HS-5 (cell line): Measurements from ENCODE around the gene ASB8.

ENCODE experiments used
- DNase-seq: peaks from one replicate; pipeline ENCODE4 v3.0.0-alpha.2; 2012; ENCODE audit warnings: low read depth

ASB8 gene, protein sequence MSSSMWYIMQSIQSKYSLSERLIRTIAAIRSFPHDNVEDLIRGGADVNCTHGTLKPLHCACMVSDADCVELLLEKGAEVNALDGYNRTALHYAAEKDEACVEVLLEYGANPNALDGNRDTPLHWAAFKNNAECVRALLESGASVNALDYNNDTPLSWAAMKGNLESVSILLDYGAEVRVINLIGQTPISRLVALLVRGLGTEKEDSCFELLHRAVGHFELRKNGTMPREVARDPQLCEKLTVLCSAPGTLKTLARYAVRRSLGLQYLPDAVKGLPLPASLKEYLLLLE

GRCh38 chr12:48157018-48157888 is at the start of gene ASB8:
TSS of gene ASB8 (minus strand) at chr12:48157515. CDS start at chr12:48153496, 4,019 bp downstream.
- DNase-seq = peak; percentile 92

- no peak for DNase-seq
These were observed 45.9 kb upstream of the ASB8 start, which contains the start of gene OR10AD1 for GRCh38 chr12:48203192-48203591. TSS of gene OR10AD1 (minus strand) at chr12:48203292. CDS start at chr12:48203292, 0 bp downstream.

GRCh38 chr12:48202766-48203165 is 45.5 kb upstream of the ASB8 start:
- DNase-seq = no peak

DNA sequence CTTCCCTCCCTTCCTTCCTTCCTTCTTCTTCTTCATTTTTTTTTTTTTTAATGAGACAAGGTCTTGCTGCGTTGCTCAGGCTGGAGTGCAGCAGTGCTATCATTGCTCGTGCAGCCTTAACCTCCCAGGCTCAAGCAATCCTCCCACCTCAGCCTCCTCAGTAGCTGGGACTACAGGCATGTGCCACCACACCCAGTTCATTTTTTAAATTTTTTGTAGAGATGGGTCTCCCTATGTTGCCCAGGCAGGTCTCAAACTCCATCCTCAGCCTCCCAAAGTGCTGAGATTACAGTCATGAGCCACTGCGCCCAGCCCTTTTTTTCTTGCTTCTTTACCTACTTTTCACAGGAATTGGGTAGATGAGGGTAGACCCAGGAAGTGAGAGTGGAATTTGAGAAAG is 44.2 kb upstream of the ASB8 start:
- no peak for DNase-seq

DNA sequence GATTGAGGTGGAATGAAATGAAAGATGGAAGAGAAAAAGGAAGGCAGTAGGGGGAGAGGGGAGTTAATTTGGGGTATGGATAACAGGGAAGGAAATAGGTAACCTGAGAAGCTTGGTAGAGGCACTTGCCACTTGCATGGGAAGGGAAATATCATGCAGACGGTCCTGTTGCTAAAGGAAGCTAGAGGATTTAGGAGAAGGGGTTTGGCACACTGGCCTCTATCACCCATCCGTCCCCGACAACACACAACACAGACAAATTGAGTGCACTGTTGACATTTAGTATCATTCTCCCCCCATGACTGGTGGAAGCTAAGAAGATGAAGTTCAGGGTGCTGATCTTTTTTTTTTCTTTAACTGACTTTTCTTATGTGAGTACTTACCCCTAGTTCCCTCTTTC is 43.8 kb upstream of the ASB8 start:
- DNase-seq = no peak

DNA sequence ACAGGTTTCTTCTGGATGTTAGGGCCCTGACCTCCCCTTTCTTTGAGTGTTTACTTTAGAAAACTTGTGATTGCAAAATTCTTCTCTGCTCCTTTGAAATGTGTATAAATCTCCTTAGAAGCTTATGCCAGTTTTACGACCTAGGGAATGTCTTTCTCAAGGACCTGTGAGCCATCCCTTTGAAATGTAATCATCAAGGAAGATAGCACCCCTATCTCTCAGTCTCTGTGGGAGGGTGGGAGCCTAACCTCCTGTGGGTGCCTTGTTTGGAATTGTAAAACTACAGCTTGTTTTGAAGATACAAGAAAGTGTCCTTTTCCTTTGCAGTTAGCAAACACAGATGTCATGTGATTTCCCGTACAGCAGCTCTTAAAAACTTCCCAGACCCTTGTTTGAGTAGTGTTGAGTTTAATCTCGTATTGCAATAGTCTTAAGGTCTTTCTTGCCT is 42.5 kb upstream of the ASB8 start:
- no peak for DNase-seq

GRCh38 chr12:48198985-48199384 is 41.7 kb upstream of the ASB8 start:
- DNase-seq = no peak

DNA sequence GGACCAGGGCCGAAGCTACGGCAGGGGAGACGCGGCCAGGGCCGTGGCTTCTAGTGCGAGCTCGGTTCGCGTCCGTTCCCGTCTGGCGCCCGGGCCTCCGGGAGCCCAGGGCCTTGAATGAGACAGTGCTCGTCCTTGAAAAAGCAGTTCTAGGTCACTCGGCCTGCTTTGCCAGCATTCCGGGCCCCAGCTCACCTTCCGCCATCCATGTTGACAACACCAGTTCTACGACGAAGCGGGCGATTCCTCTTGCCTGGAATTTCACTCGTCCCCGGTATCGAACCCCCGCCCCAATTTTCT is 41.3 kb upstream of the ASB8 start:
- DNase-seq = no peak

- no peak for DNase-seq
These were observed 40.8 kb upstream of the ASB8 start for GRCh38 chr12:48197971-48198671.

DNA sequence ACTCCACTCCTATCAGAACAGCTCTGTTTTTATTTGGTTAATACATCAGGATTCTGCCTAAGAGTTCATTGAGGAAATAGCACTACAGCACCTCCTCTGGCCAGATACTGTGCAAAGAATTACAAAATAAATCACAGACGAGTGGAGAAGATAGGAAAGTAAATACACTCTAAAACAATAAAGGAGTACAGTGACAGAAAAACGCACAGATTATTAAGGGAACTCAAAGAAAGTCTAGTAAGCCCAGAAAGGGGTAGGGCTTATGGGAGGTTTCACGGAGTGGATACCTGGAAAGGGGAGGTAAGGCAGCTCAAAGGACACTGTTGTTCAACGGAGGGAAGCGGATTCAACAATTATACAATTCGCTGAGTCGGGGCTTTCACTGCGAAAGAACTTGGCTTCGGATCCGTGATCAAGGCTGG is 40.2 kb upstream of the ASB8 start:
- DNase-seq = no peak

- DNase-seq = no peak
These were observed 37.5 kb upstream of the ASB8 start for GRCh38 chr12:48194799-48195201.

DNA sequence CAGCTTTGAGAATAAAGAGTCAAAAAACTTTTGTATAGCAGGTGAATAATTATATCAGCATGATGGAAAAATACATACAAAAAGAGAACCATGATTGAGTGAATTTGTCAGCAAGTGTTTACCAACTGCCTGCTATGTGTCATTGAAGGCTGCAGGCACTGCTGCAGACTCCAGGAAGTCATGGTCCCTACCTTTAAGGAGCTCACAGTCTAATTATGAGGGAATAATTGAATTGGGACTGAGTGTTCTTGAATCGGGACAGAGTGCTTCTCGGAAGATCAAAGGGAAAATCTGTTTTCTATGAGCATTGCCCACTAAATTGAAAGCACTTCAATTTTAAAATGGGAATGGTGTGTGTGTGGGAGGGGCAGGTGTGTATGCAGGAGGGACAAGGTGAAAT is 36.3 kb upstream of the ASB8 start:
- no peak for DNase-seq

DNA sequence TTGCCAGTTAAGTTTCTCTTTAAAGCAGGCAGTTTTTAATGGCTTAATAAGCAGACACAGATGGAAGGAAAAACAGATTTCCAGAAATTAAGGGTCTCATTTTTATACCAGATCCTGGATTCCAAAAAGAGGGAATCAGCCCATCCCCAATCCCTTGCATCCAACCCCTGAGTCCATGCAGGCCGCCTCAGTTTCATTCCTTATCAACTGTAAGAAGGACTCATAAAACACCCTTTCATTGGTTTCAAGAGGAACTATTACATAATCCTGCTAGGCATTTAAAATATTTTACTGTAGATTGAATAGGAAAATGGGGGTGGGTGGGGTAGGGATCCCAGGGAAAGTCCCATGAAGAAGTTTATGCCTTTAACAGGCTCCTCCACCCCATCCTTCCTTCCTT is 35.5 kb upstream of the ASB8 start:
- no peak for DNase-seq

- no peak for DNase-seq
These were observed 33.8 kb upstream of the ASB8 start for GRCh38 chr12:48191096-48191495.

GRCh38 chr12:48189331-48190125 is 32.2 kb upstream of the ASB8 start:
- peak; percentile 40 for DNase-seq

DNA sequence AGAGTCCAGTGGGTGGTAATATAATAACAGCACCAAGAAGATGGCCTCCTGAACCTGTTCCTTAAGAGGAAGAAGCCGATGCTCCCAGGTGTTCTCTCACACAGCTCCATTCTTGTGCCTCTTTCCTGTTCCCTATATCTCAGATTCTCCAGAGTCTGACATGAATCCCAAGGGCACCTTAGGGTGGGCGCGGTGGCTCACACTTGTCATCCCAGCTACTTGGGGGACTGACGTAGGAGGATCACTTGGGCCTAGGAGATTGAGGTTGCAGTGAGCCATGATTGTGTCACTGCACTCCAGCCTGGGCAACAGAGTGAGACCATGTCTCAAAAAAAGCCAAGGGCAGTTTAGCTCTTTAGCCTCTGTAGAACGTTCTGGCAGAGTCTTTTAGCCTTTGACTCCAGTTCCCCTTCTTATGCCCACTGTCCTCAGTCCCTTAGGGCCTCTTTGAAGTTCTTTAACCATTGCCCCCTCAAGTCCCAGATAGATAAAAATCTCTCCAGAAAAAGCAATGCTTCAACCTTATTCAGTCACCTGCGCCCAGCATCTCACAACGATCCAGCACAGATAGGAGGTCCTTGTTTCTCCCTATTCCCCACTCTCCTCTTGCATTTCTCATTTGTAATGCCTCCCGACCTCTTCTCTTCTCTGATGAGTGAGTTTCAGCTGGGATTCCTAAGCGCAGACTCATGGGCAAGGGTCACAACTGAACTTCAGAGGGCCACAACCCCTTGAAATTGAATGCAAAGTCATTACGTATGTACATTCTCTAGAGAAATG is 30.8 kb upstream of the ASB8 start:
- no peak for DNase-seq

GRCh38 chr12:48185181-48185919 is 28.0 kb upstream of the ASB8 start:
- DNase-seq = no peak

DNA sequence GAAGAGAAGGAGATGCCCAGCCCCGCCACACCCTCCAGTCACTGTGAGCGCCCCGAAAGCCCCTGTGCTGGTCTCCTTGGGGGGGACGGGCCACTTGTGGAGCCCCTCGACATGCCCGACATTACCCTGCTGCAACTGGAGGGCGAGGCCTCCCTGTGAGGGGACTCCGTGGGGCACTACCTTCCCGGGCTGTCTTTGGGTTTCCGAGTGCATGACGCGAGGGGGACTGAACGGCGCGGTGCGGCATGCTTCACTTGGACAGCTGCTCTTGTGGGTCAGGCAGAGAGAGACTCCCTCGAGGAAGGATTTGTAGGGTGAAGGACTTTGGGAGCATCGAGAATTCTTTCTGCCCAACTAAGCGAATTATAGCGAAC is 27.2 kb upstream of the ASB8 start:
- no peak for DNase-seq

GRCh38 chr12:48183876-48184548 is 26.7 kb upstream of the ASB8 start:
- no peak for DNase-seq
